T-helper 2 cell treated with Interferon-gamma antibody and Interleukin-4, amounts not matched to agents 100 ng/mL and 5 ng/mL, for 36 hours (primary cell): ENCODE measurements around the gene N4BP2L2. TPM values are rescaled to one million over a fixed set of nuclear protein-coding genes. Genes with fewer than 3 reads are reported as not detected.
"Not testable (repeated sequence)": the region's sequence is repeated elsewhere in the genome, so short reads cannot be mapped to it uniquely, and the experiment has no call there.

Experiments
- intact Hi-C: fragments of 100-400 bp; cut with micrococcal nuclease; formaldehyde crosslinking; loops from one replicate; pipeline ENCODE4 v1.15.1; 2023
- total RNA-seq: library from RNA; stranded (reverse); gene quantifications from 2 replicates; pipeline ENCODE4 v1.2.3, GENCODE V29; 2022

The N4BP2L2 gene
- total RNA-seq, result 116 and 122 TPM in 2 replicates

DNA sequence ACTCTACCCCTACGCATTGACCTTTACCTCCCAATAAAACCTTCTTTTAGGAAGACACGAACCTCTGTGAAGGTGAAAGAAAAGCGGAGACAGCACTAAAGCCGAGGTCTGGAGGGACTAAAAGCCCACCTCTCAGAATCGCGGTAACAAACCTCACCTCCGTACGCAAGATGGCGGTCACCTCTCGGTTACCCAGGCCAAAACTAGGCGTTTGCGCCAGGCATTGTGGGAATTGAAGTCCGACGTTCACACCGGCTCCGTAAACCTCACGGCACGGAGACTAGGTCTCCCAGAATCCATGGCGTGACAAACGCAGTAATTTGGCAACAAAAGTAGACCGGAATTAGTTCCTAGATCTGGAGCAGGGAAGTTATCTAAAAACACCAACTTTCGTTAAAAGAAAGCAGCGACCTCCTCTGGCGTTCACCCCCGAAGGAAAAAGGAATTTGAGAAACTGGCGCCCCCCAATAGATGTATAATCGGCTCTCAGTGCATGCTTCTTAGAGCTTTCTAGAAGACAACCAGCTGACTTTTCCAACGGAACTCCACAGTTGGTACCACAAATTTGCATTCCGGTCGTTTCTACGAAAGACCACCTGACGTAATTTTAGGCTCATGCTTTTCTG lies at the start of gene N4BP2L2:
Gene N4BP2L2, minus strand, starts transcription at position 175 of the 626 bp plus-strand sequence. CDS start 1,768 bp downstream, outside the sequence.
- intact Hi-C loops, result loop anchor here (1.0 to 5.0 kb wide), 9 partner anchors 8 to 1279 kb away; partner anchors contain the start of genes BRCA2, FRY, PDS5B and RFC3

DNA sequence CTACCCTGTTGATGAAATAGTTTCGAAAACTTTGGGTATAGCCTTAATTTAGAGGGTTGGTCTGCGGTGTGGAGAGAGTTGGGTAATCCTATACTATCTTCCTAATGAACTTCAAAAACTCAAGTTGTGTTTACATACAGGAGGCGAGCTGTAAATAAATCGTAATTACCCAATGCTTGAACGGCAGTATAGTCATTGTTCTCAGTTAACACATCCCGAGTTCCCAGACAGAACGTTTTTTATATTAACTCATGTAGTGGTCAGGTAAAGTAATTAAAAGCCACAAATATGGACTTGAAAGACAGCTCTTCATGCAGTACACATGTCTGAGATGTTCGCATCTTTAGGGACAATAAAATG lies 49.2 kb upstream of the N4BP2L2 start:
- intact Hi-C loops, result loop anchor here (1.0 to 5.0 kb wide), 5 partner anchors 63 to 1025 kb away; no protein-coding TSS in a partner anchor

DNA sequence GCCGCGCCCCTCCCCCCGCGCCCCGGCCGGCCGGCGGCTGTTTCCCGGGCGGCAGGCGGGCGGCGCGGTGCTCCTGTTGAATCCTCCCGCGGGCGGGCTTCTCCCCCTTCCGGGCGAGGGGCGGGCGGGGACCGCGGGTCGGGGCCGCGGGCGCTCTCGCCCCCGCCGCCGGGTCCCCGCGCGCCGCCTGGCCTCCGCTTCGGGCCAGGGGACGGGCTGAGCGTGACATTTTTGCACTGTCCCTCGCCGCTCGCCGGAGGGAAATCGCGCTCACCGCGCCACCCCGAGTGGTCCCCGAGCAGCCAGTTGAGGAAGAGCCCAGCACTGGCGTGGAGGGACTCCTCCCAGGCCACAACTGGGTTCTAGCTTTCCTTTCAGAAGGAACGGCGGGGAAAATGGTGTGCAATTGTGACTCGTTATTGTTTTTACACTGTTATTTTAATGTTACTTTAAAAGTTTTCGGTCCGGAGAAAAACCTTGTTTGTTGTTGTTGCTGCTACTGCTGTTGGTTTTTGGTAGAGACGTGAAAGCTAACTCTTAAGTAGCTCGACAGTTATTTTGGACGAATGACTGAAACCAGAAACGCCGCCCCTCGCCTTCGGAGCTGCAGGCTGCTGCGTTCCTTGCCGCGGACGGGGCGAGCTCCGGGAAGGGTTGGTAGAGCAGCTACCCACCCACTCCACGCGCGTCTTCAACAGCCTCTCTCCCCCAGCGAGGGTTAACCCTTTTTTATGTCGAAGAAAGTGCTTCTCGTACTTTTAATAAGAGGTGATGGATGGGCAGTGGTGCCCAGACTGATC lies 48.6 kb upstream of the N4BP2L2 start:
- intact Hi-C loops, result loop anchor here (1.0 to 5.0 kb wide), 5 partner anchors 63 to 1025 kb away; no protein-coding TSS in a partner anchor

DNA sequence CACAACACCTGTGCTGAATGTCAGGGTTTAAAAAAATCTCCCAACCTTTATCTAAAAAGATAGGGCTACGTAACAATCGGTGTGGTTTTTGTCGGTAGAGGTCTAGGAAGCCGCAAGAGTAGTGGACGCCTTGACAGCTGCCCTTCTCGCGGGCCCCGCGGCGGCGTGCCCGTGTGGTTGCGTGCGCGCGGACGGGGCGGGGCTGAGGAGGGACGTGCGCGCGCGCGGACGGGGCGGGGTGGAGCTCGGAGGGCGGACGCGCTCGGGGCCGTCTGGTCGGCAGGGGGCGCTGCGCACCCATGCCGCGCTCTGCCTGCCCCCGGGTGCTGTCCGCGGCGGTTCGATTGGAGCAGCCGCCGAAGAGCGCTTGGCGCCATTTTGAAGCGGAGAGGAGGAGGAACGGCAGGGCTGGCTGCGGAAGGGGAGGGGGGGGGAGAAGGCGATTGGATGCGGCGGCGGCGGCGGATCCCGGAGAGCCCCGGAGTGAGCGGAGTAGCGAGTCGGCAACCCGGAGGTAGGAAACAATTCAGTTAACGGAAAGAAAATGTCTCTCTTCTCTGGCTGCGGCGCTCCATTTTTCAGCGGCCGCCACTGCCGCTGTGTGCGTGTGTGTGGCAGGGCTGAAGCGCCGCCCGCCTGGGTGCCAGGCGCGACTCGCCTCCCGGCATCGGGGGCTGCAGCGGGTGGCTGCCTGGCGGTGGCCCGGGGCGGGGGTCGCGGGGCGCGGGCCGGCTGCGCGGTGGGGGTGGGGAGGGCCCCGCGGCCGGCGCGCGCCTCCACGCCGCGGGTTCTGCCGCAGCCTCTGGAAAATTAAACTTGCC lies 47.7 kb upstream of the N4BP2L2 start, which contains the start of gene PDS5B:
Gene PDS5B, plus strand, starts transcription at position 373 of the 821 bp plus-strand sequence. CDS start 62,321 bp downstream, outside the sequence.
- intact Hi-C loops, result loop anchor here (1.0 to 5.0 kb wide), 12 partner anchors 48 to 1136 kb away; partner anchors contain the start of genes BRCA2, N4BP2L1, N4BP2L2 and ZAR1L

DNA sequence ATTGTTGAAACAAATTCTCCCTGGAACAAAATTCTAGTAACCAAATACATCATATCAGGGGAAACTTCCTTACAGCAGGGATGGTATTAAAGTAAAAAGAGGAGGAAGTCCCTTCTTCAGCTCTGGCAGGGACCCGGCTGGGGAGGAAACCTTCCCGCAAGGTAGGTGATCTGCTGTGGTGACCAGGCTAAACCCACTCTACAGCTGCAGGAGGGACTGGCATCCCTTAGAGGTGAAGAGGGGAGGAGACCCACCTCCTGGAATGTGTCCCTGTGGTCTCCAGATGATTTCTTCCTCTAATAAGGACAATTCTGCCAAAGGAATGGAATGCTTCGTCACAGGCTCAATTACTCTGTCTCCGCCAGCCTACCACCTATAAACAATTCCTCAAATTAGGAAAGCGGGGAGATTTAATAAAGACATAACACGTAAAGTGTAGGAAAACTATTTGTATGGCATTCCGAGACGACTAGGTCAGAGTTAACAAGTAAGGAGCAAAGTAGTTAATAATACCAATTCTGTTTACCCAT lies 47.0 kb upstream of the N4BP2L2 start:
- intact Hi-C loops, result loop anchor here (1.0 to 5.0 kb wide), 12 partner anchors 47 to 1137 kb away; partner anchors contain the start of genes BRCA2, N4BP2L1, N4BP2L2 and ZAR1L

DNA sequence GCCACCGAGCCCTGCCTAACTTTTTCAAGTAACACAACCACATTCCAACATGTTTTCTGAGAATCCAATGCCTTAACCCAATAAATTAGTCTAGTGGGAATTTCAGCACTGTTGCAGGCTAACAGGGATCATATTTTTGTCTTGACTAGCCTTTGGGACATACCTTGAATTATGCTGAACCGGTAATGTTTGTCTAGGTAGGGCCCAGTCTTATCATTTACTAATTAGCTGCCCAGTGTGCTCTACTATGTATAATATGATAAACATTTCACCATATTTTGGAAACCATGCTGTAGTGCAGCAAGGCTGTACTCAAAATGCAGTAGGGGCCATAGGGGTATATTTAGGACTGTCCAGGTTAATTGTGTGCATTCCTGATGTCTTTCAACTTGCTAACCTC lies 44.4 kb upstream of the N4BP2L2 start:
- intact Hi-C loops, result loop anchor here (5.0 kb wide), 2 partner anchors 116 to 671 kb away; no protein-coding TSS in a partner anchor

DNA sequence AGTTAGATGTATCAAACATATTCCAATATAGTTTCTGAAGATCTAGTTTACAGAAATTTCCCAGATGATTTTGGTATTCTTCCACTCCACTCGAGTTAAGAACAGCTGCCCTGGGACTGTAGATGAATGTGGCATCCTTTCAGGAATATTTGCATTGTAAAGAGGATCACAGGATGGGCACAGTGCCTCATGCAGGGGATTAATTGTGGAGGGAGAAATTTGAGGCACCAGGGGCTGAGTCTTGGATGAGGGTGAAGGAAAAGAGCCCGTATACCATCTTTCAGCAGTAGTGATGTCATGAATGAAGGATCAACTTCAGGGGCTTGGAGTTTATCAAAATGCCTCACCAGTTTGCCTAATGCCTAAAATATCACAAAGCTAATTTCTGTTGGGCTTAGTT lies 43.7 kb upstream of the N4BP2L2 start:
- intact Hi-C loops, result loop anchor here (5.0 kb wide), 2 partner anchors 115 to 670 kb away; no protein-coding TSS in a partner anchor

DNA sequence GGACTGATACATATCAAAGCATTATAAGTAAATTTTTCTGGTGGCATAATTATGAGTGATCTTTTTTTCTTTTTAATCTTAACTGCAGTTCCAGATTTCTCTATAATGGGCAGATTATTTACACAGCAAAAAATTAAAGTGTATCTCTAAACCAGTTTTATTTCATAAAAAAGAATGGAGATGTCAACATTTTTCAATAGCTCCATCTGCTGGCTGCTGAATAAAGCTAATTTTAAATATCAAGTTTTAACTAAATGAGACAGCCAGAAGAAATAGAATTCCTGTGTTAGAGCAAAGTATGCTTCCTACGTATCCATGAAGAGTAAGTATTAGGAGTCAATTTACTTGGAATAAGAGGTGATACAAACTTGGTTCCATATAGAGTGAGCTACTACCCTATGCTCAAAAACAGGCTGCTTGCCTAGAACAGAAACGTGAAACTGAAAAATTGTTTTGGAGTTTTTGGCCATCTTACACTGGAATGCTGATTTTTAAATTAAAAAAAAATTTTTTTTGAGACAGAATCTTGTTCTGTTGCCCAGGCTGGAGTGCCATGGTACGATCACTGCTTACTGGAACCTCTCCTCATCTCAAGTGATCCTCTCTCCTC lies 42.7 kb upstream of the N4BP2L2 start:
- intact Hi-C loops, result loop anchor here (1.0 to 5.0 kb wide), 4 partner anchors 114 to 669 kb away; no protein-coding TSS in a partner anchor

DNA sequence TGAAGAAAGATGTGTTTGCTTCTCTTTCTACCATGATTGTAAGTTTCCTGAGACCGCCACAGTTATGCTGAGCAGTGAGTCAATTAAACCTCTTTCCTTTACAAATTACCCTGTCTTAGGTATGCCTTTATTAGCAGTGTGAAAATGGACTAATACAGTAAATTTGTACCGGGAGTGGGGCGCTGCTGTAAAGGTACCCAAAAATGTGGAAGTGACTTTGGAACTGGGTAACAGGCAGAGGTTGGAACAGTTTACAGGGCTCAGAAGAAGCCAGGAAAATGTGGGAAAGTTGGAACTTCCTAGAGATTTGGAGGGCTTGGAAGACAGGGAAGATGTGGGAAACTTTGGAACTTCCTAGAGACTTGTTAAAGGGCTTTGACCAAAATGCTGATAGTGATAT lies 38.4 kb upstream of the N4BP2L2 start:
- intact Hi-C loops, result no loop called here

DNA sequence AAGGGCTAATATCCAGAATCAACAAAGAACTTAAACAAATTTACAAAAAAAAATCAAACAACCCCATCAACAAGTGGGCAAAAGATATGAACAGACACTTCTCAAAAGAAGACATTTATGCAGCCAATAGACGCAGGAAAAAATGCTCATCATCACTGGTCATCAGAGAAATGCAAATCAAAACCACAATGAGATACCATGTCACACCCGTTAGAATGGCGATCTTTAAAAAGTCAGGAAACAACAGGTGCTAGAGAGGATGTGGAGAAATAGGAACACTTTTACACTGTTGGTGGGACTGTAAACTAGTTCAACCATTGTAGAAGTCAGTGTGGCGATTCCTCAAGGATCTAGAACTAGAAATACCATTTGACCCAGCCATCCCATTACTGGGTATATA lies 37.1 kb upstream of the N4BP2L2 start:
- intact Hi-C loops, result not testable (repeated sequence)

DNA sequence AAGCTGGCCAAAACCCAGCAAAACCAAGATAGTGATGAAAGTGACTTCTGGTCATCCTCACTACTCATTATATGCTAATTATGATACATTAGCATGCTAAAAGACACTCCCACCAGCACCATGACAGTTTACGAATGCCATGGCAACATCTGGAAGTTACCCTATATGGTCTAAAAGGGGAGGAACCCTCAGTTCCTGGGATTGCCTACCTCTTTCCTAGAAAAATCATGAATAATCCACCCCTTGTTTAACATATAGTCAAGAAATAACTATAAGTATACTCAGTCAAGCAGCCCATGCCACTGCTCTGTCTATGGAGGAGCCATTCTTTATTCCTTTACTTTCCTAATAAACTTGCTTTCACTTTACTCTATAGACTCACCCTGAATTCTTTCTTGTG lies 22.2 kb upstream of the N4BP2L2 start:
- intact Hi-C loops, result not testable (repeated sequence)

DNA sequence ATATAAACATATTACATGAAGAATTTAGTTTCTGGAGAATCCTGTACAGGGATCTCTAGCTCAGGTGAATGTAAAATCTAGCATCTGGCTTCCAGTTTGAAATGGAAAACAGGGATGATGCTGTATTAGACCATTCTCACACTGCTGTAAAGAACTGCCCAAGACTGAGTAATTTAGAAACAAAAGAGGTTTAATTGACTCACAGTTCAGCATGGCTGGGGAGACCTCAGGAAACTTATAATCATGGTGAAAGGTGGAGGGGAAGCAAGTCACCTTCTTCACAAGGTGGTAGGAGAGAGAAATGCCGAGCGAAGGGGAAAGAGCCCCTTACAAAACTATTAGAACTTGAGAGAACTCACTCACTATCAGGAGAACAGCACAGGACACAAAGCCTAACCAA lies 17.0 kb upstream of the N4BP2L2 start:
- intact Hi-C loops, result no loop called here

DNA sequence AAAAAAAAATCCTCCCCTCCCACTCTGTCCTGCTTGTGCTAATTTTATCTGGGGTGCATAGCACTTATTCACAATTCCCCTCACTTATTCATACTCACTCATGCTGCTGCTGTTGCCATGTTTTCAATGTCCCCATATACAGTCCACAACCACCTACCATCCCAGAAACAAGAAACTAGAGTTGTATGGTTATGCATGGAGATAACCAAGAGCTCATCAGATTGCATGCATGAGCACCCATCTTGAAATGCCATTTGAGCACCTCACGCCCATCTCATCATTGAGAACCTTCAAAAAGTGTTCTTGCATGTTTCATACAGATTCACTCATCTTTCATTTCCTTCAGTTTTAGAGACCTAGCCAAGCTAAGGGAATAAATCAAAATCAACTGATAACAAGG lies 15.1 kb upstream of the N4BP2L2 start:
- intact Hi-C loops, result no loop called here

DNA sequence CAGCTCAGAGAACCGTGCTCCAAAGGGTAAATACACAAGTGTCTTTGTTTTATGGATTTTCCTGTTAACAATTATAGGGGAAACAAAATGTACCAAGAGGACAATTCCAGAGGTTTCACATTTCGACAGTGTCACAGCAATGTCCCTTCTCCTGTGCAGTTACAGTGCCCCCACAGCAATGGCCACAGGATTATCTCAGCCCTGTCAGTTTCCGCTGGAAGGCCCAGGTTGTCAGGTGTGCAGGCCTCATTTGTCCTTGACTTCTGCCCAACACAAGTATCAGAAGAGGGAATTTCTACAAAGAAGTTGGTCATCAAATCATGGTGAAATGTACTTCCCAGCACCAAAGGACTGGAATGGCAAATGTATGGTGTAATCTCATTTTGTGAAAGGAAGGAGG lies 11.2 kb upstream of the N4BP2L2 start:
- intact Hi-C loops, result no loop called here

DNA sequence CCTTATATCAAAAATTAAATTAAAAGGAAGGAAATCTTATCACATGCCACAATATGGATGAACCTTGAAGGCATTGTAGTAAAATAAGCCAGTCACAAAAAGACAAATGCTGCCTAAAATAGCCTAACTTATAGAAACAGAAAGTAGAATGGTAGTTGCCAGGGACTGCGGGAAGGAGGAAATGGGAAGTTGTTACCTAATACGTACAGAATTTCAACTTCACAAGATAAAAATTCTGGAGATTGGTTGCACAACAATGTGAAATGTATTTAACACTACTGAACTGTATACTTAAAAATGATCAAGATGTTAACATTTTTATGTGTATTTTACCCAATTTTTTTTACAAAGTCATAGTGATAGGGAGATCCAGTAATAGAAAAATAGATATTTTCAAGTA lies 10.2 kb upstream of the N4BP2L2 start:
- intact Hi-C loops, result no loop called here

DNA sequence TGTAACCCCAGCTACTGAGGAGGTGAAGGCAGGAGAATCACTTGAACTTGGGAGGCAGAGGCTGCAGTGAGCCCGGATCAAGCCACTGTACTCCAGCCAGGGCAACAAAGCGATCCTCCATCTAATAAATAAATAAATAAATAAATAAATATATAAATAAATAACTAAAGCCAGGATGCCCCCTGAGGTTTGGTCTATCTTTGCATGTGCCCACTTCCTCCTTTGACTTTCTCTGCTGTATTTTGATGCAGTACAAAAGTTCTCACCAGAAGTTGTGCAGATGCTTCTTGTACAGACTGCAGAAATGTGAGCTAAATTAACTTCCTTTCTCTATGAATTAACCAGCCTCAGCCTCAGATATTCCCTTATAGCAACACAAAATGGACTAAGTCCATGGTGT lies 6.5 kb upstream of the N4BP2L2 start:
- intact Hi-C loops, result no loop called here

DNA sequence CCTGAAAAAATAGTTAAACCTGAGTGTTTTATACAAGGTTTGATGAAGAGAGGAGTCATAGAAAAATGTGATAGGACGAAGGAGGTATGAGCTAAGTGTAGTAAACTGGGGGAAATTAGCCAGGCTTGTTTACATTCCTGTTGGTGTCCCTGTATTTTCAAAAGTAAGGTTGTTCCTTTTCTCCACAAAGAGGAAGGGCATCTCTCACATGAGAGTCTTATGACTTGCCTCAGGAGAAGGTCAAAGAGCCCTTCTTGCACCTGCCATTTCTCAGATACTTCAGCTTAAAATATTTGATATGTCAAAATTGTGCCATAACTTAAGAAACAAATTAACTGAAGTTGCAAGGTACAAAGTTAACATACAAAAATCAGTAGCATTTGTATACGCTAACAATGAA lies 3.6 kb upstream of the N4BP2L2 start:
- intact Hi-C loops, result no loop called here

DNA sequence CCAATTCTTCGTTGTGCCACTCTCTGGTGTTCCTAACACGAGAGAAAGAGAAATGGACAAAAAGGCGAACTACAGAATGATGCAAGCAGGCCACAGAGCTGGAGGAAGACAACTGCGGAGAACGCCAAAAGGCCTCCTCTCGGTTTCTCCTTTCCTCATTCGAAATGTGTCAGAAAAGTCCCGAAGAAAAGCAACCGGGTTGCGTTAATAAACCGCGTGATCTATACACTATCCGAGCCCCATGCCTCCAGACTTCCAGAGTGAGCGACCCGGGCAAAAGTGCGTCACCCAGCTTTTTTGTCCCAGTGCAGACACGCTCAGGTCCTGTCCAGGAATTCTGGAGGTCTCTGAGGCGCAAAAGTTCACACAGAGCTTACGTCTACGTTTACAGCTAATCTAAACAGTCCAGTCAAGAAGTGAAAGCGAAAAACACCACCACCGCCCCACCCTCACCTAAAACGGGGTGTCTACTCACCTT lies 413 bp downstream of the N4BP2L2 start:
- intact Hi-C loops, result loop anchor here (1.0 to 5.0 kb wide), 9 partner anchors 8 to 1279 kb away; partner anchors contain the start of genes BRCA2, FRY, PDS5B and RFC3

DNA sequence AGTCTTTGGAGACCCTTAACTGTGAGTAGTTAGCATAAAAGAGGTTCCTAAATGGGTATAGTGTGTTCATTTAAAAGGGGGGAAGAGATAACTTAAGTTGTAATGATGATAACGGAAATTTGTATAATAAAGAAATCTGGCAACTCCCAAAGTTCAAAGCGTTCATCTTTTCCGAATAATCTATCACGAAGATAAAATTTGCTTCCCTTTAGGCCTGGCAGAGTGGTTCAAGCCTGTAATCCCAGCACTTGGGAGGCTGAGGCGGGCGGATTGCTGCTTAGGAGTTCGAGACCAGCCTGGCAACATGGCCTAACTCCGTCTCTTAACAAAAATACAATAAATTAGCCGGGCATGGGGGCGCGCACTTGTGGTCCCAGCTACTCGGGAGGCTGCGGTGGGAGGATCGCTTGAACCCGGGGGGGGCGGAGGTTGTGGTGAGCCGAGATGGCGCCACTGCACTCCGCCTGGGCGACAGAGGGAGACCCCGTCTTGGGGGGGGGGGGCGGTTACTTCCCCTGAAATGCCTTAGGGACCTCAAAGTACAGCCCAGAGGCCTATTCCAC lies 934 bp downstream of the N4BP2L2 start:
- intact Hi-C loops, result loop anchor here (1.0 to 5.0 kb wide), 9 partner anchors 7 to 1280 kb away; partner anchors contain the start of genes BRCA2, FRY, PDS5B and RFC3

DNA sequence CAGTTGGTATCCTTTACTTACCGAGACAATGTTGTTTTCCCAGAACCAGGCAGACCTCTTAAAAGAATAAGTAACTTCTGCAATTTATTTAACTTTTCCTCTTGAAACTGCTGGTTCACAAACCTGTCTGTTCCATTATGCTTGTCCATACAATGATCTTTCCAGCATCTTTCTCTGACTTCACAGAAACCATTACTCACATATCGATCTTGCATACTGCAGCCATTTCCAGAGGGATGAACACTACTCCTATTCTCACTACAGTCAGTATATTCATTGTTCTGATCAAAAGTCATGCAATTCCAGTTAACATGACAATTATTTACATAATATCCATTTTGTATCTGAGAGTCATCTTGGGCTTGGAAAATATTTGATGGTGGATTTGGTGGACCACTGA lies 2.8 kb downstream of the N4BP2L2 start:
- intact Hi-C loops, result loop anchor here (5.0 kb wide), 3 partner anchors 112 to 1282 kb away; partner anchors contain the start of genes FRY and RFC3
